ENCODE data around the gene MCEE. TPM values are rescaled to one million over a fixed set of nuclear protein-coding genes. Genes with fewer than 3 reads are reported as not detected.

MCEE gene
- total RNA-seq, 1 experiment from 2014 or later, result 16.2 TPM

GRCh38 chr2:71150082-71150816 is 20.2 kb upstream of the MCEE start:
- no peak for DNase-seq
- no peak overlapping the region for H3K27ac Mint-ChIP-seq (ENCODE audit: unreplicated experiment)
- intact Hi-C loops (cut with micrococcal nuclease; ENCODE audit: unreplicated experiment), result loop anchor here (10.0 kb wide), 1 partner anchor 125 kb away; no protein-coding TSS in a partner anchor

GRCh38 chr2:71148506-71149063 is 18.6 kb upstream of the MCEE start:
- Mint-ChIP-seq H3K27me3 (ENCODE audit: unreplicated experiment) (peaks cover 3% of the 10 kb centered on the region), H3K9me3 (ENCODE audit: low read depth, unreplicated experiment) (no peaks in the 10 kb centered on the region), H3K36me3 (ENCODE audit: insufficient read depth, unreplicated experiment) (peaks cover 48% of the 10 kb centered on the region), H3K4me3 (ENCODE audit: low read depth, unreplicated experiment) (no peak overlapping the region), H3K4me1 (ENCODE audit: low read depth, unreplicated experiment) (no peaks in the 10 kb centered on the region), H3K27ac (ENCODE audit: unreplicated experiment) (no peak overlapping the region)
- no TSS peak for BruUV-seq (replicated peaks)
- intact Hi-C loops (cut with micrococcal nuclease; ENCODE audit: unreplicated experiment), result loop anchor here (5.0 kb wide), 1 partner anchor 126 kb away; no protein-coding TSS in a partner anchor
- CTCF ChIA-PET, result no interaction called here
- TF ChIP-seq CTCF (IDR thresholded peaks at IDR 0.05; ENCODE audit: unreplicated experiment), result no peak
- no peak for DNase-seq

More at GRCh38 chr2:71150082-71150816, 20.2 kb upstream of the MCEE start:
- Mint-ChIP-seq H3K4me3 (ENCODE audit: low read depth, unreplicated experiment) (no peak overlapping the region), H3K36me3 (ENCODE audit: insufficient read depth, unreplicated experiment) (peaks cover 36% of the 10 kb centered on the region), H3K9me3 (ENCODE audit: low read depth, unreplicated experiment) (no peaks in the 10 kb centered on the region), H3K27me3 (ENCODE audit: unreplicated experiment) (peaks cover 19% of the 10 kb centered on the region), H3K4me1 (ENCODE audit: low read depth, unreplicated experiment) (no peaks in the 10 kb centered on the region)
- no TSS peak for BruUV-seq (replicated peaks)
- CTCF ChIA-PET, result no interaction called here
- TF ChIP-seq CTCF (IDR thresholded peaks at IDR 0.05; ENCODE audit: unreplicated experiment), result no peak

- no peak for DNase-seq
- H3K4me3 Mint-ChIP-seq (ENCODE audit: low read depth, unreplicated experiment), result no peak overlapping the region
- H3K27me3 Mint-ChIP-seq (ENCODE audit: unreplicated experiment), result no peaks in the 10 kb centered on the region
- TF ChIP-seq CTCF (IDR thresholded peaks at IDR 0.05; ENCODE audit: unreplicated experiment), result no peak
- intact Hi-C loops (cut with micrococcal nuclease; ENCODE audit: unreplicated experiment), result no loop called here
- BruUV-seq (replicated peaks), result no TSS peak
- H3K36me3 Mint-ChIP-seq (ENCODE audit: insufficient read depth, unreplicated experiment), result peaks cover 60% of the 10 kb centered on the region
- no peaks in the 10 kb centered on the region for H3K4me1 Mint-ChIP-seq (ENCODE audit: low read depth, unreplicated experiment)
- CTCF ChIA-PET, result no interaction called here
- no peak overlapping the region for H3K27ac Mint-ChIP-seq (ENCODE audit: unreplicated experiment)
- H3K9me3 Mint-ChIP-seq (ENCODE audit: low read depth, unreplicated experiment), result no peaks in the 10 kb centered on the region
Observed at GRCh38 chr2:71143782-71144181, 13.8 kb upstream of the MCEE start.

GRCh38 chr2:71136174-71136573 is 6.1 kb upstream of the MCEE start:
- Mint-ChIP-seq H3K9me3 (ENCODE audit: low read depth, unreplicated experiment) (no peaks in the 10 kb centered on the region), H3K27me3 (ENCODE audit: unreplicated experiment) (no peaks in the 10 kb centered on the region), H3K4me3 (ENCODE audit: low read depth, unreplicated experiment) (no peak overlapping the region), H3K4me1 (ENCODE audit: low read depth, unreplicated experiment) (no peaks in the 10 kb centered on the region), H3K27ac (ENCODE audit: unreplicated experiment) (no peak overlapping the region), H3K36me3 (ENCODE audit: insufficient read depth, unreplicated experiment) (peaks cover 46% of the 10 kb centered on the region)
- no peak for DNase-seq
- no TSS peak for BruUV-seq (replicated peaks)
- no peak for TF ChIP-seq CTCF (IDR thresholded peaks at IDR 0.05; ENCODE audit: unreplicated experiment)
- CTCF ChIA-PET, result no interaction called here
- intact Hi-C loops (cut with micrococcal nuclease; ENCODE audit: unreplicated experiment), result no loop called here

All from Calu3 (cell line).